ENCODE measurements around the gene LRRC71. TPM values are rescaled to one million over a fixed set of nuclear protein-coding genes. Genes with fewer than 3 reads are reported as not detected.

The LRRC71 gene
- total and polyA plus RNA-seq, 10 of the 15 experiments (the other 5 are each of a cell fraction or from before 2014, with no cell fraction given): not detected

- TF ChIP-seq CUX1 (IDR thresholded peaks at IDR 0.05; ENCODE audit: insufficient replicate concordance, low read depth, low read length): no peak
Measured at GRCh38 chr1:156881663-156882062, 38.8 kb upstream of the LRRC71 start (continued).

GRCh38 chr1:156882543-156882942 is 37.9 kb upstream of the LRRC71 start:
- ChIA-PET CTCF (interaction anchor here (0.7 to 0.9 kb wide), 2 partner anchors 23 to 142 kb away, joined by 3 read pairs; partner anchors contain the start of gene MRPL24), POLR2A (no interaction called here), RAD21 (ENCODE audit: unreplicated experiment) (no interaction called here), SMC1A (ENCODE audit: uncharacterized antibody, unreplicated experiment) (no interaction called here)
- H3K27me3 ChIP-seq (replicated peaks in 1 of 2; ENCODE audit: control insufficient read depth in 2 of 2, insufficient read depth in 2 of 2, low read length in 1 of 2): peaks cover 0 to 10% of the 10 kb centered on the region in 2 experiments; a peak in 3 of 4 replicates
- H3K4me3 ChIP-seq: no peak overlapping the region
- no peaks in the 10 kb centered on the region for H3K4me1 ChIP-seq (ENCODE audit: control insufficient read depth, insufficient read depth, low read length)
- H3K27ac ChIP-seq (ENCODE audit: control insufficient read depth, insufficient read depth): no peak overlapping the region
- no TSS peak for BruUV-seq (replicated peaks)
- in situ Hi-C loops (cut with MboI) (no loop called here), intact Hi-C loops (cut with micrococcal nuclease; ENCODE audit: unreplicated experiment) (no loop called here)
- H3K79me2 ChIP-seq (ENCODE audit: control insufficient read depth, insufficient read depth, low read length): no peaks in the 10 kb centered on the region
- H4K20me1 ChIP-seq (ENCODE audit: control insufficient read depth, insufficient read depth): no peaks in the 10 kb centered on the region
- no peak overlapping the region for H2AFZ ChIP-seq (ENCODE audit: control insufficient read depth, low read depth, low read length)
- ATAC-seq (no peak), DNase-seq (ENCODE audit: low read depth, low spot score) (no peak), FAIRE-seq (no peak)
- H3K4me2 ChIP-seq (ENCODE audit: control insufficient read depth, insufficient read depth): no peak overlapping the region
- no peaks in the 10 kb centered on the region for H3K36me3 ChIP-seq (ENCODE audit: control insufficient read depth in 2 of 2, insufficient read depth in 2 of 2, low read length in 1 of 2)
- H3K9ac ChIP-seq (ENCODE audit: control insufficient read depth, insufficient read depth, low read length): no peak overlapping the region
- 13% methylated on average over 3 of the region's 3 CpGs for WGBS (ENCODE audit: insufficient coverage, insufficient replicate concordance, low lambda C conversion rate, missing lambda C conversion rate)
- H3K9me3 ChIP-seq (replicated peaks; ENCODE audit: control insufficient read depth, insufficient read depth, low read length): no peaks in the 10 kb centered on the region
- TF ChIP-seq EED (IDR thresholded peaks at IDR 0.05; ENCODE audit: low read depth): no peak
- TF ChIP-seq RELA (IDR thresholded peaks at IDR 0.05; ENCODE audit: borderline replicate concordance, partially characterized antibody): no peak
- TF ChIP-seq CREB1 (IDR thresholded peaks at IDR 0.05; ENCODE audit: low read depth): no peak
- no peak for TF ChIP-seq E2F4 (IDR thresholded peaks at IDR 0.05; ENCODE audit: low read depth, low read length)

Measured in GM12878 (cell line).